Endothelial cell of umbilical vein (primary cell): Measurements from ENCODE around the gene ELMO2.

Source experiments
- EZH2 ChIP-seq: IDR thresholded peaks from 2 replicates; pipeline ENCODE4 v1.6.1; 2012; ENCODE audit warnings: borderline replicate concordance, low read depth, mild to moderate bottlenecking, moderate library complexity, low read length, inconsistent platforms; ENCODE audit not compliant: severe bottlenecking
- FOS ChIP-seq: IDR thresholded peaks from 2 replicates; pipeline ENCODE4 v1.6.1; 2011; ENCODE audit warnings: mild to moderate bottlenecking, low read length, moderate library complexity, borderline replicate concordance; ENCODE audit not compliant: insufficient read depth
- MAX ChIP-seq: IDR thresholded peaks from 2 replicates; pipeline ENCODE4 v1.6.1; 2011; ENCODE audit not compliant: insufficient read depth, insufficient read length
- POLR2A ChIP-seq: IDR thresholded peaks from 2 replicates; pipeline ENCODE4 v1.6.1; 2012; ENCODE audit warnings: low read depth, mild to moderate bottlenecking, control low read depth, low read length
- TF ChIP-seq, protein P1 (sequence below), 2 donors: IDR thresholded peaks; 1 replicate in 1 of 2; 2 replicates in 1 of 2; pipeline ENCODE4 v1.5.1; 2011; ENCODE audit warnings: low read length in 2 of 2, mild to moderate bottlenecking in 2 of 2, moderate library complexity in 2 of 2, control low read depth in 1 of 2, inconsistent platforms in 1 of 2, low read depth in 1 of 2; ENCODE audit not compliant: insufficient read depth in 1 of 2; ENCODE audit errors: extremely low read depth in 1 of 2

- TF ChIP-seq, protein P1, sequence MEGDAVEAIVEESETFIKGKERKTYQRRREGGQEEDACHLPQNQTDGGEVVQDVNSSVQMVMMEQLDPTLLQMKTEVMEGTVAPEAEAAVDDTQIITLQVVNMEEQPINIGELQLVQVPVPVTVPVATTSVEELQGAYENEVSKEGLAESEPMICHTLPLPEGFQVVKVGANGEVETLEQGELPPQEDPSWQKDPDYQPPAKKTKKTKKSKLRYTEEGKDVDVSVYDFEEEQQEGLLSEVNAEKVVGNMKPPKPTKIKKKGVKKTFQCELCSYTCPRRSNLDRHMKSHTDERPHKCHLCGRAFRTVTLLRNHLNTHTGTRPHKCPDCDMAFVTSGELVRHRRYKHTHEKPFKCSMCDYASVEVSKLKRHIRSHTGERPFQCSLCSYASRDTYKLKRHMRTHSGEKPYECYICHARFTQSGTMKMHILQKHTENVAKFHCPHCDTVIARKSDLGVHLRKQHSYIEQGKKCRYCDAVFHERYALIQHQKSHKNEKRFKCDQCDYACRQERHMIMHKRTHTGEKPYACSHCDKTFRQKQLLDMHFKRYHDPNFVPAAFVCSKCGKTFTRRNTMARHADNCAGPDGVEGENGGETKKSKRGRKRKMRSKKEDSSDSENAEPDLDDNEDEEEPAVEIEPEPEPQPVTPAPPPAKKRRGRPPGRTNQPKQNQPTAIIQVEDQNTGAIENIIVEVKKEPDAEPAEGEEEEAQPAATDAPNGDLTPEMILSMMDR (IDR thresholded peaks at IDR 0.05; ENCODE audit: extremely low read depth in 1 of 2, insufficient read depth in 1 of 2, low read depth in 1 of 2, low read length in 2 of 2) = no peak
- no peak for TF ChIP-seq POLR2A
- no peak for TF ChIP-seq FOS
- no peak for TF ChIP-seq MAX
- no peak for TF ChIP-seq EZH2
Observed at GRCh38 chr20:46399401-46399800, 7.0 kb downstream of the ELMO2 start.
